Measurements from ENCODE around the gene CDCA5. TPM values are rescaled to one million over a fixed set of nuclear protein-coding genes. Genes with fewer than 3 reads are reported as not detected.

CDCA5 gene
- total RNA-seq, 2 donors from 2014 or later, result 2.3 to 17.8 TPM

- no peaks in the 10 kb centered on the region for H3K4me1 ChIP-seq (replicated peaks)
- no peak for DNase-seq (ENCODE audit: low spot score)
- H3K9me3 ChIP-seq, result no peaks in the 10 kb centered on the region
- no peaks in the 10 kb centered on the region for H3K36me3 ChIP-seq
- intact Hi-C loops (cut with DNase I), result no loop called here
- peak overlapping the region; percentile 34 to 37 for H3K4me3 ChIP-seq
- H3K27ac ChIP-seq, result peak overlapping the region; percentile 15 to 51
- no peaks in the 10 kb centered on the region for H3K27me3 ChIP-seq (replicated peaks; ENCODE audit: insufficient read depth)
- TF ChIP-seq CTCF (IDR thresholded peaks at IDR 0.05), result no peak
- TF ChIP-seq POLR2AphosphoS5 (IDR thresholded peaks at IDR 0.05), result no peak
- WGBS, result 13% methylated on average over 56 of the region's 56 CpGs
Measured at GRCh38 chr11:65047581-65048422, 36.0 kb downstream of the CDCA5 start.

- H3K4me3 ChIP-seq, result no peak overlapping the region
- H3K27me3 ChIP-seq (replicated peaks; ENCODE audit: insufficient read depth), result no peaks in the 10 kb centered on the region
- DNase-seq (ENCODE audit: low spot score), result no peak
- intact Hi-C loops (cut with DNase I), result no loop called here
- no peaks in the 10 kb centered on the region for H3K9me3 ChIP-seq
- TF ChIP-seq POLR2AphosphoS5 (IDR thresholded peaks at IDR 0.05) (no peak), POLR2A (IDR thresholded peaks at IDR 0.05) (no peak), CTCF (IDR thresholded peaks at IDR 0.05) (no peak)
- H3K4me1 ChIP-seq (replicated peaks), result no peaks in the 10 kb centered on the region
- no peak overlapping the region for H3K27ac ChIP-seq
- no peaks in the 10 kb centered on the region for H3K36me3 ChIP-seq
- 90% methylated on average over 6 of the region's 7 CpGs for whole genome bisulfite sequencing
Measured at GRCh38 chr11:65045728-65046127, 38.1 kb downstream of the CDCA5 start.

GRCh38 chr11:65045061-65045460, 38.8 kb downstream of the CDCA5 start:
- no peak for TF ChIP-seq POLR2AphosphoS5 (IDR thresholded peaks at IDR 0.05)
- TF ChIP-seq CTCF (IDR thresholded peaks at IDR 0.05), result no peak
- no peak for TF ChIP-seq POLR2A (IDR thresholded peaks at IDR 0.05)
- no peaks in the 10 kb centered on the region for H3K27me3 ChIP-seq (replicated peaks; ENCODE audit: insufficient read depth)
- intact Hi-C loops (cut with DNase I), result no loop called here
- DNase-seq (ENCODE audit: low spot score), result no peak
- no peaks in the 10 kb centered on the region for H3K36me3 ChIP-seq
- H3K4me1 ChIP-seq (replicated peaks), result peaks cover 5% of the 10 kb centered on the region
- H3K4me3 ChIP-seq, result no peak overlapping the region
- no peaks in the 10 kb centered on the region for H3K9me3 ChIP-seq
- no peak overlapping the region for H3K27ac ChIP-seq
- WGBS, result 88% methylated on average over 5 of the region's 5 CpGs

GRCh38 chr11:65043881-65044501, 39.8 kb downstream of the CDCA5 start:
- intact Hi-C loops (cut with DNase I), result loop anchor here (5.0 kb wide), 1 partner anchor 38 kb away; the partner anchor contains the start of genes CDCA5 and ZFPL1
- Histone ChIP-seq H3K4me3 (no peak overlapping the region), H3K27me3 (replicated peaks; ENCODE audit: insufficient read depth) (no peaks in the 10 kb centered on the region), H3K36me3 (no peaks in the 10 kb centered on the region), H3K27ac (no peak overlapping the region), H3K4me1 (replicated peaks) (peaks cover 5% of the 10 kb centered on the region), H3K9me3 (no peaks in the 10 kb centered on the region)
- WGBS, result 88% methylated on average over 22 of the region's 23 CpGs
- DNase-seq (ENCODE audit: low spot score), result no peak
- TF ChIP-seq POLR2A (IDR thresholded peaks at IDR 0.05) (no peak), CTCF (IDR thresholded peaks at IDR 0.05) (no peak), POLR2AphosphoS5 (IDR thresholded peaks at IDR 0.05) (no peak)
